Brain pericyte (primary cell): ENCODE results near the gene CHST11.

Experiments used
- DNase-seq: peaks from one replicate; pipeline ENCODE4 v3.0.0-alpha.2; 2012; ENCODE audit warnings: low read depth, low spot score

Gene CHST11

DNA sequence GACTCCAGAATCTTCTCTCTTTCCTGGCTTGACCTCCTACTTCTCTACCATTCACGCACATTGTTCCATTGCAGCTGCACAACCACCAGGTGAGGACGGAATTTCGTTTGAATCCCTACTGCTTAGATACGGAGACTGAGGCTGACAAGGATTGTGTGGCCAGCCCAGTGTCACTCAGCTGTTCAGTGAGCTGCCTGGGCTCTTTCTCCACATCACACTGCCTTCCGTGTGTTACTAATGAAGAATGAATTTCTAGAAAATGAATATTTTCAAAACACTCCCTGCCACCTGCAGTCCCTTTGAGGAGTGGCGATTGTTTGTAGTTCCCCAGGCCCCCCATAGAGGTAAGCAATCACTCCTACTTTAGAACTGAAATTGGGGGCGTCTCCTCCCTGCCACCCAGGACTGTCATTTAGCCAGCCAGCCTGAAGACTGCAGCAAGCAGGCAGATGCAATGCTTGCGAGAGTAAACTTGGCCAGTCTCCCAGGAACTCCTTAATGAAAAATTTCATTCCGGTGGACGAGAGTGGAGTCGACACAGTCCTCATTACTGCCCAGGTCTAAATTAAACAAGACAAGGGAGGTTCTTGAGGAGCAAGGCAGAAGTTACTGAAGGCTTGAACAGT lies 261.7 kb downstream of the CHST11 start:
- DNase-seq = no peak

DNA sequence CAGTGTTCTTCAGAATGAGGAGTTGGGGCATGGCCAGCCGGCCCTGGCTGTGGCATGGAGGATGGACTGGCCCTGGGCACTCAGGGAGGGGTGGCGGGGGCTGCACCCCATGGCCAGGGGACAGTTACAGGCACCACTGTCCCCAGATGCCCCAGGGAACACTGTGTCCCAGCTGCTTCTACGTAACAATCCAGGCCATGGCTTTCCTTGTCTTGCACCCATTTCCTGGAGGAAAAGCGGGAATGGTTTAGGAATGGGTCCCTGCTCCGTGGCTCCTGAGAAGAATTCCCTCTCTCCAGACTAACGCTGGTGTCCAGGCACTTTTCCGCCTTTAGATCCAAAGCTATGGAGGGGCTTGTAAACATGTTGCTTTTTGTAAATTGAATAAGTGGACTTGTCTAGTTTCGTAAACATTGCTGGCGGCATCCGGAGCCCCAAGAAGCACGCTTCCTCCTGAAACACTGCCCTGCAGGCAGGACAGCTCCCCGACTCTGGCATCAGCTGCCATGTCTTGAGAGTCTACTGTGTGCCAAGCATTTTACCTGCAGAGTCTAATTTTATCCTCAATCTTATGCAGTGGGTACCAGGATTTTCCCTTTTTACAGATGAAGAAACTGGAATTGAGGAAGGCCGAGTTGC lies 263.1 kb downstream of the CHST11 start:
- no peak for DNase-seq

DNA sequence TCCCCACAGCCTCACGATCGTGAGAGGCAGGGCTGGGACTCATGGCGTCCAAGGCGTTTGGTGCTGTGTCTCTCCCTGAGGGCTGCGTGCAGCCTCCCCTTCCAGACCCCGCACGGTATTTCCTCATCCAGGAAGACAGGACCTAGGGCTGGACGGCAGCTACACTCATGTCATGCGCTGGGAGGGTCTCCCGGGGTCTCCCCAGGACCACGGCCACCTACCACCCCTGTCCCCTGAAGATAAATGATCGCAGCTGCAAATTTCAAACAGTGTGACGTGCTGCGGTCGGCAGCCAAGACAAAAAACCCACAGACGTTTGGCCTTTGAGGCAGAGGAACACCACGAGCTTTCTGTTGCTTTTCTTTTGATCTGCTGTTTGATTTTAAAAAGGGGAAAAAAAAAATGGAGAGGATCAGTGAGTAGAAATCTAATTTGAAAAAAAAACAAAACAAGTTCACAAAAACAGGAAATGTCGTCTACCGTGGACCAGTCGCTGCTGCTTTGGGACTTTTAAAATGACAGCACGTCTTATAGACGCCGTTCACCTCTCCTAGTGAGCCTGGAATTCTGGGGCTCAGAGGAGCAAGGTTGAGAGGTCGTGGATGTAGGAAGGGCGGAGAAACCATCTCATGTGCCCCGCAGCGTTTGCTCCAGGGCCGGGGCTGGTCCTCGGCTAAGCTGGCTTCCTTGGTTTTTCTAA lies 263.7 kb downstream of the CHST11 start:
- no peak for DNase-seq

DNA sequence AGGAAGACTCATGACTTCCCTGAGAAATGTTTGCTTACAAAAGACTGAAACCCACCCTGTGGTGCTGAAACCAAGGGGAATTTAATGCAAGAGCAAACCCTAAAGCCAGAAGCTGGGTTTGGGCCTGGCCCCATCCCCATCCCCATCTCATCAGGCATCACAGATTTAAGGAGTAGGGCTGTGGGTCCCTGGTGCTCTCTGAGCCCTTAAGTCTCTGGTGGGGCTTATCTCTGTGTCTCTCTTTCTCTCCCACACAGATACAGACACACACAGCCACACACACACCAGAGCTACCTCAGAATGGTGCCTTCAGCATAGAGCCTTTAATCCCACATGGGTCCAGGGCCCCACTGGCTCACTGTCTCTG lies 264.3 kb downstream of the CHST11 start:
- DNase-seq = no peak

DNA sequence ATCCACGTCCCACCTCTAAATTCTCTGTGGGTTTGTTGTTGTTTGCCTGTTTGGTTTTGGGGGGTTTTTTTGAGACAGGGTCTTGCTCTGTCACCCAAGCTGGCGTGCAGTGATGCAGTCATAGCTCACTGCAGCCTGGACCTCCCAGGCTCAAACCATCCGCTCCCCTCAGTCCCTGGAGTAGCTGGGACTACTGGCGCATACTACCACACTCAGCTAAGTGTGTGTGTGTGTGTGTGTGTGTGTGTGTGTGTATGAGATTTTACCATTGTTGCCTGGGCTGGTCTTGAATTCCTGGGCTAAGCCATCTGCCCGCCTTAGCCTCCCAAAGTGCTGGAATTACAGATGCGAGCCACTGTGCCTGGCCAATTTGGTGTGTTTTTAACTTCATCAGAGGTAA lies 265.2 kb downstream of the CHST11 start:
- DNase-seq = no peak

DNA sequence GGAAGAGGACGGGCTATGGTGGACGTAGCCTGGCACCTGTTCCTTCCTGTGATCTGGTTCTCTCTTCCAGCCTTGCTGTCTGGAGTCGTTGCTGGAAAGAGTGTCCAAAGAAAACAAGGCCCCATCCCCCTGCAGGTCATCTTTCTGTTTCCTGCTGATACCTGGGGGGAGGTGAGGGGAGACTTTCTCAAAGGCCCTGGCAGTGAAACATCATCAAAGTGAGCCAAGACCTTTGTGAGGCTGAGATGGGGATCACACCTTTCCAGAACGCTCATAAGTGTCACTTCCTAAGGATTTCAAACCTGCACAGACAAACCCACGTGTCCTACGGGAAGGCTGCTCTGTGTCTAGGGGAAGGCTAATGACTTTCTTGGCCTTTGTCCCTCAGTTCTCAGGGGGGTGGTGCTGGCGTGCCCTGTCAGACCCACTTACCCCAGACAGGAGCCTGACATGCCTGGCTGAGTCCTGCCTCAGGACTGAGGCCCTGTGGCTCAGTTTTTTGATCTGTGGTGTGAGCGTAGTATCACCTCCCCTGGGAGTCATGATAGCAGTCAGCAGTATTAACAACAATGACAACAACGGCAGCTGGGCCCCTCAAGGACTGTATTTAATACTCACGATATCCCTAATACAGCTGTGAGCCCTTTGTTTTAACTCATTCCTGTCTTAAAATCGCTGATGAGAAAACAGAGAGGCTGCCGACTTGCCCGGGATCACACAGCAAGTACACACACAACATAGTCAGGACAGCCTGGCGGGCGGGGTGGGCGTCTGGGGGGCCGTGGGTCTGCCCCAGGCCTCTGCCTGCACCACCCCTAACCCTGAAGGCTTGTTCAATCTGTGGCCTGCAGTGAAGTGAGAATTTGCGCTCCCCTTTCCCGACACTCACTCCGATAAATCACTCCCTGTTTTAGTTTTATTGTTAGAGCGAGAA lies 266.1 kb downstream of the CHST11 start:
- no peak for DNase-seq

DNA sequence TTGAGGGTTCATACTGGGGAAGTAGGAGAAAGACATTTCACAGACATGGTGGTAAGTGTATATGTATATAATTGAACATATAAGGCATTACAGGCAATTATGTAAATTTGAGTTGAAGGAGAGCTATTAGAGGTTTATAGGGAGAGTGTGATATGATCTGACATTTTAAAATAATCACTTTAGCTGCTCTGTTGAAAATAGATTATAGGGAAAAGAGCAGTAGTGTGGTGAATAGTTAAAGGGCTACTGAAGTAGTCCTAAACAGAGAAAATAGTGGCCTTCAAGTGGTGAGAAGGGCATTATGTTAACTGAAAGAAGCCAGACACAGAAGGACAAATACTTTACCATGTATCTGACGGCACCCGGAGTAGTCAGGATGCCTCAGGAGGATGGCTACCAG lies 267.1 kb downstream of the CHST11 start:
- DNase-seq = no peak

DNA sequence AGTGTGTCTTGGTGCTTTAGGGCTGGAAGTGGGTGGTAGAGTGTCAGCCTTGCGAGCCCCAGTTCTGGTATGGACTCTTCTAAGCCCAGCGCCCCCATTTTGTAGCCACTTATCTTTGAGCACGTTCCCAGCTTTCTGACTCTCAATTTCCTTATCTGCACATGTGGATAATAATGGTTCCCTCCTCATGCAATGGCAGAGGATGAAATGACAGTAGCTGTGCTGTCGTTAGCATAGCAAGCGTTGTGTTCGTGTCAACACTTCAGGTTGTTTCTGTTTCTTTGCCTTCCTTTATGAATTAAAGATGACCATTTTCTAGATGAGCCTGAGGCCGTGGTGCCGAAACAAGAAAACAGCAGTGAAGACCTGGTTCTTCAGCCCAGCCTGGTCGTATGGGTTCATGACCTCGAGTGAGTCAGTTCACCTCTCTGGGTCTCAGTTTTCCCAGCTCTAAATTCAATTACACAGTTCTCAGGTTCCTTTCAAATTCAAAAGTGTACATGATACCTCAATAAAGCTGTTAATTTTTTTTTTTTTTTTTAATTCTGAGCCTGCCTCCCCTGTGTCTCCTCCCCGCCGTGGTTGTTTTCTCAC lies 268.3 kb downstream of the CHST11 start:
- DNase-seq = no peak

DNA sequence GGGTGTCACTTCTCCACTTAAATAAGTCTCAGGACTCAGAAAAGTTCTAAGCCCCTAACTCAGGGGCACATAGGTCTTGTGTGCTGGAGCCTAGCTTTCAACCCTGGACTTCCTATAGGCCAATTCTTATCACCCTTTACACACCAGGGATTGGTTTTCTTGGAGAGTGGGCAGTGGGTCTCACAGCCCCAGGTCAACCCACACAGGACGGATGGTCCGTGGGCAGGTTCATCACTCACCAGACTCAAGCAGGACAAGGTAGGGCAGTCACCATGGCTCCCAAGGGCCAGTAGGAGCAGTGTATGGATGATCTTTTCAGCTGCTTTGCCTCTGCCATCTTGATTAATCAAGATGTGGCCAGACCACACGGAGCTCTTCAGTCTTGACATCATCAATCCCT lies 268.9 kb downstream of the CHST11 start:
- no peak for DNase-seq

DNA sequence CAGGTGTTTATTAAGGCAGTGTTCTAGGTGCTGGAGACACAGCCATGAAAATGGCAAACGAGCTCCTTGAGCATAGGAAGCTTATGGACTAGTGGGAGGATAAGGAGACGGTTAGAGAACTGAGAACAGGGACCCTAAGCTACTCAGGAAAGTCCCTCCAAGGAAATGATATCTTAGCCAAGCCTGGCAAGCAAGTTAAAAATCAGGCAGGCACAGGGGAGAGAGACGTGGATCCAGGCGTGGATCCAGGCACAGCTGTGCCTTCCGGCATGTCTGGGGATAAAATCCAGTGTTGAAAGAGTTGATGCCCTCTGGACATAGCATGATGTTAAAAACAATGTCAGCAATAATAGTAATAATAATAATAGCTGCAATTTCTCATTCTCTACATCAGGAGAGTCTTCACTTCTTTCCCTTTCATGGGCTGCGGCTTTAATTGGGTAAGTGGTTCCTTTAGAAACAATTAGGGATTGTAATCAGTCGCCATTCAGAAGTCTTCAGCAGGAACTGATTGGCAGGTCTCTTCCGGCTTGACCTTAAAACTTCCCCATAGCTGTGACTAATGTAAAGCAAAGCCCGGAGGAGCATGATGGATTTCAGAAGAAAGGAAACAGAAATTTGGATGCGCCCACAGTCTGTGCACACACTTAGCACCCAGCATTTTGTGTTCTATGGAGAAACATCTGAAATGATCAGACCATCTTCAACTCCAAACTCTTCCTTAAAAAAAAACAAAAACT lies 271.1 kb downstream of the CHST11 start:
- DNase-seq = no peak

DNA sequence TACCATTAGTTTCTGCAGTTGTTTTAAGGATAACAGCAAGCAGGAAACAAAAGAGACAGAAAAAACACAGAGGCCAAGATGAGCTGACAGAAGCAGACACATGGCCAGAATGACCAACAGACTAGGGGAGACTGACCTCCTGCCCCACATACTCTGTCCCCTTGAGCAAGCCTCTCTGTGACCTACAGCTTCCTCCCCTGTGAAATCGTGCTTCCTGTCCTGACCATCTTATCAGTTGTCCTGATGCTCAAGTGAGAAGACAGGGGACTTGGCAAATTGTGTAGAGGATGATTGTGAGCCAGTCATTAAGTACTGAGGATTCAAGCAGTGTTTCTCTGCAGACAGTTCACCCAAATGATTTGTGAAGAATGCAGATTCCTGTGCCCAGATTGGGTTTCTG lies 272.3 kb downstream of the CHST11 start:
- no peak for DNase-seq

DNA sequence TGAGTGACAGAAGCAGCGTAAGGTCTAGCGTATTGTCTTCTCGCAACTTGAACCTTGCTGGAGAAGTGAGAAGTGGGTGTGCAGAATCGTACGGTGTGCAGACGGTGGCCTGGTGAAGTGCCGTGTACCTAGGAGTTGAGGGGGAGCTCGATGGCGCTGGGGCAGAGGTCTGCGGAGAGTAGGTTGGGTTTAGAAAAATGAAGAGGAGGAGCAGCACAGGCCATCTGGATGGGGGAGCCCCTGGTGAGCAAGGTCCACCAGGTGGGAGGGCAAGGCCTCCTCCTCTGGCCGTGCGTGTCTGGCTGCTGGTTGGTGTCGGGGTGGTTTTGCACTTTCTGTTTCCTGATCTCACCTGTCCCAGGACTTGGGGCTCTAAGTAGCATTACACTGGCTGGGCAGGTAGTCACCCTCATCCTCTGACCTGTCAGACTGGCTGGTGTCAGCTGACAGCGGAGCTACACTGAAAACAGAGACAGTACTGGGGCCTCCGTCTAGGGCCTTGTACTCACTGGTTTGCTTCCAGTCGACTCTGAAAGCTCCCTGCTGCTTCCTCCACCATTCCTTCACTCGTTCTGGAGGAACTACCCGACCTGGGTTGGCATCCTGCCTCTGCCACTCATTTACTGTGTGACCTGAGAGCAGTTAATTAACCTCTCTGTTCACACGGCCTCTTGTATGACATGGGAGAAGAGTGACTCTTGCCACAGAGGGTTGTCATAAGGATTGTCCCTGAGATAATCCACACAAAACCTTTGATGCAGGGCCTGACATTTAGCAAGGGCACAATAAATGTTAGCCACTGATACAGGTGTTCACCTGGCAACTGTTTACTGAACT lies 273.1 kb downstream of the CHST11 start:
- DNase-seq = no peak

DNA sequence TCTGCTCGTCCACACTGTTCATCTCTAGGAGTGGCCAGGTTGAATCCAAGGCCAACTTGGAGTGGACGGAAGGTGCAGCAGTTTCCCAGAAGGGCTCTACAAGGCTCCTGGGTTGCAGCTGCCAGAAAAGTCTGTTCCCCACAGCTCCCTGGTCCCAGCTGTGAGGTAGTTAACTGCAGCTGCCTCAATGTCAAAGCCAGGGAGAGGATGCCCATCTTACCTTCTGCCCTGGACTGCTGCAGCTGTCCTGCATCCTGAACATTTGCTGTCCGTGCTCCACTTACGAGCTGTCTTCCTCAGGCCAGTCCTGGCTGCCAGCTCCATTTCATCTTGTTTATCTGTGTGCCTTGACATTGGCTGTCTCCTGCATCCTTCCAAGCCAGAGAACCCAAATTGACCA lies 274.0 kb downstream of the CHST11 start:
- no peak for DNase-seq

DNA sequence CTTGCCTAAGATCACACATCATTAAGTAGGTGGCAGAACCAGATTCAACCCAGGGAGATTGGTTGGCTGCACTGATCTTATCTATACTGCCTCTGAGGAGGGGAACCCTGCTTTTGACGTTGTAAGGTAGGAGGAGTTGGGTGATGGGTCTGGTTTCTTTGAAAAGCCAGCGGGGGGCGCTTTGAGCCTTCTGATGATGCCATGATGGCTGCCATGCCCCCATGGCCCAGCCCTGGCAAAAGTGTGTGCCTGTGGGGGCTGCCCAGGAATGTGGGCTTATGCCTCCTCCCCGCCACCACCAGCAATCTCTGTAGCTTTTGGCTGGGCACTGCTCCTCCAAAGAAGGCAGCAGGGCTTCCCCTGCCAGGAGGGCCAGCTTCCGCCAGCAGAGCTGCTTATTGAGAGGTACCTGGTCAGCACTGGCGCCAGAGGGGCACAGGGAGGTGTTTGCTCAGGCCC lies 277.0 kb downstream of the CHST11 start:
- no peak for DNase-seq

DNA sequence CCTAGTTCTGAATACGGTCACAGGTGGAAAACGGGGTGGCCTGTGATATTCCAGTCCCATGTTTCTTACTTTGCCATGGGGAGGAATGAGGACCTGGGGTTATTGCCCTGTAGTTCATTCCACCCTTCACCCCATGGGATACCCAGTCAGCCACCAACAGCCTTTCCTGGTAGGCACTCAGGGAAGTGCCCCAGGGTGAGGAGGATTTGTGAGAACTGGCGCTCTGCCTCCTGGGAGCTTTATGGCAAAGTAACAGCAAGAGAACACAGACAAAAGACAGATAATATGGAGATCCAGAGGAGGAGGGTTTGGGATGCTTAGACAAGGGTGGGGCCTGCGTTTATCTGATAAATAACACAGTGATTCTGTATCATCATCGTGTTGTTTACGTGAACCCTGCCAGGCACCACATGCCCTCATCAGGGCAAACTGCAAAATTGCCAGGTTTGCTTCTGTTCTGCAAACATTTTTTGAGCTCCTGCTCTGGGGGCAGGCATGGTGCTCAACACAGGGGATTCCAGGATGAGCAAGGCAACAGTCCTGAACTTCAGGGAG lies 277.9 kb downstream of the CHST11 start:
- no peak for DNase-seq

DNA sequence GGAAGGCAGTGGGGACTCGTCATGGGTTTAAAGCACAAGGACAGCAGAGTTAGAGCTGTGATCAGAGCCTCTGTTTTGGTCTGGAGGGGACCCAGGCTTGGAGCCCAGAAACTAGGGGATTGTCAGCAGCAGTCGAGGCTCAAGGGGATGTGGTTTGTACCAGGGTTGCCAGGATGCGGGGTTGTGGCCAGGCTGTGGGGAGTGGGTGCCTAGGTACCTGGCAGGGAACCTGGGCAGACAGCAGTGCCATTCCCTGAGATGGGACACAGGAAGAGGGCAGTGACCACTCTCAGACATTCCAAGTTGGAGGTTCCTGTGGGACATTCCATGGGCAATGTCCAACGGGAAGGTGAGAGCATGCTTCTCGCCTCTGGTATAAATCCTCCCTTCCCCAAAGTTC lies 279.1 kb downstream of the CHST11 start:
- DNase-seq = no peak

DNA sequence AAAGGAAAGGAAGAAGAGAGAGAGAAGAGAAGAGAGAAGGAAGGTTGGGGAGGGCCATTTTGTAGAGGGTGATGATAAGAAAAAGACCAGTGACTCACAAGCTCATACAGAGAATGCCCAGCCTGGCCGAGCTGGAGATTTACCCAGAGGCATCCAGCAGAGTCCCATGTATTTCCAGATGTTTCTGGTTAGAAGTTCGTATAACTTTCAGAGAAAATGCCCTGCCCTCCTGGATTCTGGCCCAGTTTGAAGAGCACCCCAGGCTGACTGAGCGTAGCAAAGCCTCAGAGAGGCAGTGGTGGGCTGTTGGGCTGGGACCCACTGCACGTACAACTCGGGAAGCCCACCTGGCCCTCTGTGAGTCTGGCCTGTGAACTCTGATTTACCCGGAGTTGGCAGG lies 279.6 kb downstream of the CHST11 start:
- DNase-seq = peak; percentile 80

DNA sequence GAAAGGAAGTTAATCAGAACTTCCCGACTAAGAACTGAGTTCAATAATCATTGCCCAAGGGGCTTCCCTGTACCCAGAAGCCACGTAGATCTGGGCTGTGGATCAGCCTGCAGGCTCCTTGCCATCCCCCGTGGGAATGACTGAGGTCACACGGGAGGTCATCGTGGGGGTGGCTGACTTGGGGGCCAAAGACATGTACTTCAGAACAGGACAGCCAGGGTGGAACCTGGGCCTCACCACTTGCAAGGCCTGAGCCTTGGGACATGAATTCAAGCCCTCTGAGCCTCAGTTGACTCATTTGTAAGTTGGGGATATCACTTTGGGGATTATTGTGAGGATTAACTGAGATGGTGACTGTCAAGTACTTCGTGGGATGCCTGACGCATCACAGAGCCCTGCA lies 280.4 kb downstream of the CHST11 start:
- no peak for DNase-seq

DNA sequence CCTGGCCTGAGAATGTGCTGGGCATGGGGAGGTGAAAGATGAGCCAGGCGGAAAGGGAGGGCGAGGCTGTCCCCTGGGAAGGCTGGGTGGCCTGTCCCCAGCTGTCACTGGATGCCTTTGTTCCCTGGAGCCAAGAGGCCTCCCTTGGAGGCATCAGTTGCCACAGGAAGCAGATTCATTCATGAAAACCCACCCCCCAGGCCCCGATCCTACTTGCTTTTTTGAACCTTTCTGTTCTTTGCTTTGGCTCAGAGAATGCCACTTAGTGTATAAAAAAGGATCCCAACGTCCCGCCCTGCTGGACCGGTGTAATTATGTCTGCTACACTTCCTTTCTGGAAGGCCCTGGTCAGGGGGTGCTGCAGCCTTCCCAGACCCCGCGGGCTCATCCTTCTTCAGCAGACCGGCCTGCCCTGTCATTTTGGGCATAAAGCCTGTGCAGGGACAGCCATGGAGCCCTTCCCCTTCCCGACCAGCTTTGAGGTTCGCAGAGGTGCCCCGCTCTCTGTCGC lies 281.1 kb downstream of the CHST11 start:
- no peak for DNase-seq

DNA sequence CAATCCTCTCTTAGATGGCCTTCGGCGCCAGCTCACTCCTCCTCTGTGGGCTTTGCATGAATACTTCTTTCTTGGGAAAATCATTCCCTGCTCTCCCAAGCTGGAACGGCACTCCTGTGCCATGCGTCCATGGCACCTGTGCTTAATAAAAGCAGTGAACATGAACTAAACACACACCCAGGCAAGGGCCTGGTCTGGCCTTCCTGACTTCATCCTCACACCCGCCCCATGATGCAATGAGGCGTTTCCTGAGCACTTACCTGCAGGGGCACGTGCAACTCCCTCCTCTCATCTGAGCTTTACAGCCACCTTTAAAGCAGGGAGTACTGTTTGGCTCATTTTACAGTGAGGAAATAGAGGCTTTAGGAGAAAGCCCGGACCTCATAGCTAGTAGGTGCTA lies 281.6 kb downstream of the CHST11 start:
- no peak for DNase-seq
